HL-60 (cell line): ENCODE data around the gene C1orf216.

Experiments
- DNase-seq, 2 experiments: peaks; one replicate each; pipeline ENCODE4 v3.0.0-alpha.2; 2010 to 2020; ENCODE audit warnings: low read depth in 1 of 2, low spot score in 1 of 2
- H3K27ac ChIP-seq: fragments of 250-450 bp; sonication (Bioruptor Pico); replicated peaks from 2 replicates; pipeline ENCODE4 v1.5.1; 2020; ENCODE audit warnings: mild to moderate bottlenecking, moderate library complexity
- H3K27me3 ChIP-seq: fragments of 250-450 bp; sonication (Bioruptor Pico); 2 replicates; pipeline ENCODE4 v1.5.1; 2021; ENCODE audit warnings: mild to moderate bottlenecking, moderate library complexity; ENCODE audit not compliant: insufficient read depth, poor library complexity, severe bottlenecking
- H3K4me3 ChIP-seq: replicated peaks from 2 replicates; pipeline ENCODE4 v1.5.1; 2011; ENCODE audit warnings: mild to moderate bottlenecking, control low read depth, low read length; ENCODE audit not compliant: insufficient read depth
- GABPA ChIP-seq: IDR thresholded peaks from 2 replicates; pipeline ENCODE4 v1.6.1; 2012; ENCODE audit warnings: low read depth
- POLR2AphosphoS5 ChIP-seq: IDR thresholded peaks from 2 replicates; pipeline ENCODE4 v1.6.1; 2012; ENCODE audit warnings: low read depth
- SPI1 ChIP-seq: IDR thresholded peaks from 2 replicates; pipeline ENCODE4 v1.6.1; 2012; ENCODE audit warnings: low read depth, mild to moderate bottlenecking, borderline replicate concordance
- TF ChIP-seq, protein P1 (sequence below): IDR thresholded peaks from 2 replicates; pipeline ENCODE4 v1.6.1; 2012; ENCODE audit warnings: low read depth; ENCODE audit not compliant: insufficient replicate concordance
- TF ChIP-seq, protein P2 (sequence below): IDR thresholded peaks from one replicate; pipeline ENCODE4 v1.5.1; 2011; ENCODE audit warnings: low read length, control low read depth, inconsistent platforms; ENCODE audit not compliant: insufficient read depth

Gene C1orf216

DNA sequence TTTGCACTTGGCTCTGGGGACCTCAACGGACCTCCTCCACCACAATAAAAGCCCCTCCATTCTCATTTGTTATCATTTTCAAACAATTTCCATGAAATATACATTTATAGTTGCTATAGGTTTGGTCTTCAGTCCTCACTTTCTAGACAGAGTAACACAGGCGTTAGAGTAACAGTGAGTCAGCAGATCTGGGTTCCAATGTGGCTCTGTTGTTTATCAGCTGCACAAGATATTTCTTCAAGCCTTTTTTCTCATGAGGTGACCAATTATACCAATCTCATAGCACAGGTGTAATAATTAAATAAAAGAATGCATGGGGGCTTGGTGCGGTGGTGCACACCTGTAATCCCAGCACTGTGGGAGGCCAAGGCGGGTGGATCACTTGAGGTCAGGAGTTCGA, 44.6 kb downstream of the C1orf216 start:
- no peak for TF ChIP-seq POLR2AphosphoS5
- TF ChIP-seq, protein P1, sequence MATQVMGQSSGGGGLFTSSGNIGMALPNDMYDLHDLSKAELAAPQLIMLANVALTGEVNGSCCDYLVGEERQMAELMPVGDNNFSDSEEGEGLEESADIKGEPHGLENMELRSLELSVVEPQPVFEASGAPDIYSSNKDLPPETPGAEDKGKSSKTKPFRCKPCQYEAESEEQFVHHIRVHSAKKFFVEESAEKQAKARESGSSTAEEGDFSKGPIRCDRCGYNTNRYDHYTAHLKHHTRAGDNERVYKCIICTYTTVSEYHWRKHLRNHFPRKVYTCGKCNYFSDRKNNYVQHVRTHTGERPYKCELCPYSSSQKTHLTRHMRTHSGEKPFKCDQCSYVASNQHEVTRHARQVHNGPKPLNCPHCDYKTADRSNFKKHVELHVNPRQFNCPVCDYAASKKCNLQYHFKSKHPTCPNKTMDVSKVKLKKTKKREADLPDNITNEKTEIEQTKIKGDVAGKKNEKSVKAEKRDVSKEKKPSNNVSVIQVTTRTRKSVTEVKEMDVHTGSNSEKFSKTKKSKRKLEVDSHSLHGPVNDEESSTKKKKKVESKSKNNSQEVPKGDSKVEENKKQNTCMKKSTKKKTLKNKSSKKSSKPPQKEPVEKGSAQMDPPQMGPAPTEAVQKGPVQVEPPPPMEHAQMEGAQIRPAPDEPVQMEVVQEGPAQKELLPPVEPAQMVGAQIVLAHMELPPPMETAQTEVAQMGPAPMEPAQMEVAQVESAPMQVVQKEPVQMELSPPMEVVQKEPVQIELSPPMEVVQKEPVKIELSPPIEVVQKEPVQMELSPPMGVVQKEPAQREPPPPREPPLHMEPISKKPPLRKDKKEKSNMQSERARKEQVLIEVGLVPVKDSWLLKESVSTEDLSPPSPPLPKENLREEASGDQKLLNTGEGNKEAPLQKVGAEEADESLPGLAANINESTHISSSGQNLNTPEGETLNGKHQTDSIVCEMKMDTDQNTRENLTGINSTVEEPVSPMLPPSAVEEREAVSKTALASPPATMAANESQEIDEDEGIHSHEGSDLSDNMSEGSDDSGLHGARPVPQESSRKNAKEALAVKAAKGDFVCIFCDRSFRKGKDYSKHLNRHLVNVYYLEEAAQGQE: no peak
- Histone ChIP-seq H3K27ac (no peak overlapping the region), H3K4me3 (no peak overlapping the region), H3K27me3 (no peaks in the 10 kb centered on the region)
- DNase-seq: no peak

DNA sequence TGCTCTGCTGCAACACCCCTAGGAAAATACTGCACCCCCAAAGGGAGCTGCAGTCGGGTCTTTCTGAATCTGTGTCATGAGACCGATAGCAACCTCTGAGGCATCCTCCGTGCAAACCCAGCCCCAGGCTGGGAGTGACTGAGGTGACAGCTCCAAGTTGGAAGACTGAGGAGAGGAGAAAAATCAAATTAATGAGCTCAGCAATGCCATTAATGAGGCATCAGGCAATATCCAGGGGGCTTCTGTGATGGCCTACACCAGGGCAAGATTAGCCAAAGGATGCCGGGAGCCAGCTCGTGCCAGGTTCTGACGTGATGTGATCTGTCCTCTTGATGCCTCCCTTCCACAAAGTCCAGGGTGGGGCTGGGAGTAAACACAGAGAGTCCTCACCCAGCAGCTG, 46.6 kb downstream of the C1orf216 start:
- H3K27ac ChIP-seq: no peak overlapping the region
- DNase-seq: no peak
- H3K27me3 ChIP-seq: no peaks in the 10 kb centered on the region
- no peak overlapping the region for H3K4me3 ChIP-seq
- TF ChIP-seq, protein P1: no peak
- TF ChIP-seq GABPA: no peak
- TF ChIP-seq POLR2AphosphoS5: no peak
- TF ChIP-seq, protein P2, sequence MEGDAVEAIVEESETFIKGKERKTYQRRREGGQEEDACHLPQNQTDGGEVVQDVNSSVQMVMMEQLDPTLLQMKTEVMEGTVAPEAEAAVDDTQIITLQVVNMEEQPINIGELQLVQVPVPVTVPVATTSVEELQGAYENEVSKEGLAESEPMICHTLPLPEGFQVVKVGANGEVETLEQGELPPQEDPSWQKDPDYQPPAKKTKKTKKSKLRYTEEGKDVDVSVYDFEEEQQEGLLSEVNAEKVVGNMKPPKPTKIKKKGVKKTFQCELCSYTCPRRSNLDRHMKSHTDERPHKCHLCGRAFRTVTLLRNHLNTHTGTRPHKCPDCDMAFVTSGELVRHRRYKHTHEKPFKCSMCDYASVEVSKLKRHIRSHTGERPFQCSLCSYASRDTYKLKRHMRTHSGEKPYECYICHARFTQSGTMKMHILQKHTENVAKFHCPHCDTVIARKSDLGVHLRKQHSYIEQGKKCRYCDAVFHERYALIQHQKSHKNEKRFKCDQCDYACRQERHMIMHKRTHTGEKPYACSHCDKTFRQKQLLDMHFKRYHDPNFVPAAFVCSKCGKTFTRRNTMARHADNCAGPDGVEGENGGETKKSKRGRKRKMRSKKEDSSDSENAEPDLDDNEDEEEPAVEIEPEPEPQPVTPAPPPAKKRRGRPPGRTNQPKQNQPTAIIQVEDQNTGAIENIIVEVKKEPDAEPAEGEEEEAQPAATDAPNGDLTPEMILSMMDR: no peak
- TF ChIP-seq SPI1: no peak

DNA sequence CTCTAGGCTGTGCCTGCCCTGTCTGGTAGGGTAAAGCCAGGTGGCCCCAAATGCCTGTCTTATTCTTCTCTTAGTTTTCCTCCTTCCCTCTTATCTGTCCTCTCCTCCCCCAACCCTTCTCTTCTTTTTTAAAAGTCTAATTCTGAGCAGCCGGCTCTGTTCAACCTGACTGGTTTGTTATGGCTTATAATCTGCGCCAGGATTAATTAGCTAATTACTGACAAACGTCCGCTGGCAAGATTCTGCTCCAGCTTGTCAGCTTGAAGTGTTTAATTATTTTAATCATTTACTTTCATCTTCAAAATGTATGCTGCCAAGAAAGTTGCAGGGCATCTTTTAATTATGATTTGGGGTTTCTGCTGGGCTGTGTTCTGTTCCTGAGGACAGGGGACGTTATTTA, 50.2 kb downstream of the C1orf216 start:
- no peak overlapping the region for H3K4me3 ChIP-seq
- no peak overlapping the region for H3K27ac ChIP-seq
- no peak for DNase-seq
- no peak for TF ChIP-seq SPI1
- no peaks in the 10 kb centered on the region for H3K27me3 ChIP-seq

DNA sequence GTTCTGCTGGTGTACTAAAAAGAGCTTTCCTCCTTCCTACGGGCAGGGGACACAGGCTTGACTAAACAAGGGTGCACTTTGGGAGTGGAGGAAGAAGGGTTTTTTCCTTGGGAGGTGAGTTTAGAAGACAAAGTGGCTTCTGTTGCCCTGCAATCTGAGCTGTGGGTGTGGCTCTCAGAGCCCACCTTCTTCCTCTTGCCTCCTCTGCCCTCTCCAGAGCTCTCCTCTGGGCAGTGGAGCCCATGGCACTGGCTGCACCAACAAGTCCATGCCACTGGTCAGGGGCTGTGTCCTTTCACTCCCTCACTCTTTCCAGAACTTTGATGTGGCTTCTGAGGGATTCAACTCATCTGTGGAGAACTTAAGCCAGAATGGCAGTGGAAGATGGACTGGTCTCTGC, 51.8 kb downstream of the C1orf216 start:
- no peaks in the 10 kb centered on the region for H3K27me3 ChIP-seq
- no peak for TF ChIP-seq SPI1
- TF ChIP-seq POLR2AphosphoS5: no peak
- TF ChIP-seq, protein P2: no peak
- TF ChIP-seq, protein P1: no peak
- no peak for TF ChIP-seq GABPA
- no peak overlapping the region for H3K27ac ChIP-seq
- no peak overlapping the region for H3K4me3 ChIP-seq
- DNase-seq: no peak
